ENCODE data around the gene IL36RN. TPM values are rescaled to one million over a fixed set of nuclear protein-coding genes. Genes with fewer than 3 reads are reported as not detected.
A peak's percentile ranks its signal among the peaks of the same experiment; 100 is the strongest.

IL36RN gene
- total RNA-seq, 1 experiment from 2014 or later, result not detected

DNA sequence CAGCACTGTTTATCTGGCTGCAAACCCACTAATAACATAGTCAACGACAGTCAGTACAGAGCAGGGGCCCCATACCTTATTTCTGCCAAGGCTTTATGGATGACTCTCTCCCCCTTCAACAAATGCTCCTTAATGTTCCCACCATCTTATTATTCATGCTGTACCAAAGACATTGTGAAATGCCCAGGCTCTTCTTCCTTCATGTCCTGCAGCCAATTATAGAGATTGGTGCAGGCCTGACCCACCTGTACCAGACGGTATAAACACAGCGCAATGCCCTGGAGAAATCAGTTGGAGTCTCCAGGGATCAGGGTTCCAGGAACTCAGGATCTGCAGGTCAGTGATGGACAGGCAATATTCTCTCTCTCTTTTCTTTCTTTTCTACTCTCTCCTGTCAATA, 8.7 kb downstream of the IL36RN start, which contains the start of gene IL1F10:
IL1F10 (plus strand) TSS at position 290 of the 400 bp plus-strand sequence. CDS start 4,769 bp downstream, outside the sequence.
- Histone ChIP-seq H3K9me3 (peaks cover 10% of the 10 kb centered on the region), H3K4me1 (peaks cover 29% of the 10 kb centered on the region), H3K27me3 (replicated peaks; ENCODE audit: control insufficient read depth, insufficient read depth, low read length) (no peaks in the 10 kb centered on the region), H3K36me3 (ENCODE audit: control insufficient read depth, insufficient read depth, low read length) (no peaks in the 10 kb centered on the region), H3K4me3 (ENCODE audit: low read depth, low read length) (no peak within 1 kb of the TSS)
- intact Hi-C loops (cut with micrococcal nuclease; ENCODE audit: unreplicated experiment), result no loop called here
- no peak for DNase-seq
- ChIA-PET POLR2A (no interaction called here), CTCF (interaction anchor here (0.6 kb wide), 1 partner anchor 168 kb away, joined by 4 read pairs; no protein-coding TSS in a partner anchor)
- TF ChIP-seq, protein P1, sequence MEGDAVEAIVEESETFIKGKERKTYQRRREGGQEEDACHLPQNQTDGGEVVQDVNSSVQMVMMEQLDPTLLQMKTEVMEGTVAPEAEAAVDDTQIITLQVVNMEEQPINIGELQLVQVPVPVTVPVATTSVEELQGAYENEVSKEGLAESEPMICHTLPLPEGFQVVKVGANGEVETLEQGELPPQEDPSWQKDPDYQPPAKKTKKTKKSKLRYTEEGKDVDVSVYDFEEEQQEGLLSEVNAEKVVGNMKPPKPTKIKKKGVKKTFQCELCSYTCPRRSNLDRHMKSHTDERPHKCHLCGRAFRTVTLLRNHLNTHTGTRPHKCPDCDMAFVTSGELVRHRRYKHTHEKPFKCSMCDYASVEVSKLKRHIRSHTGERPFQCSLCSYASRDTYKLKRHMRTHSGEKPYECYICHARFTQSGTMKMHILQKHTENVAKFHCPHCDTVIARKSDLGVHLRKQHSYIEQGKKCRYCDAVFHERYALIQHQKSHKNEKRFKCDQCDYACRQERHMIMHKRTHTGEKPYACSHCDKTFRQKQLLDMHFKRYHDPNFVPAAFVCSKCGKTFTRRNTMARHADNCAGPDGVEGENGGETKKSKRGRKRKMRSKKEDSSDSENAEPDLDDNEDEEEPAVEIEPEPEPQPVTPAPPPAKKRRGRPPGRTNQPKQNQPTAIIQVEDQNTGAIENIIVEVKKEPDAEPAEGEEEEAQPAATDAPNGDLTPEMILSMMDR (IDR thresholded peaks at IDR 0.05; ENCODE audit: insufficient read depth in 1 of 2, low read depth in 1 of 2, low read length in 1 of 2, severe bottlenecking in 1 of 2, unreplicated experiment in 1 of 2), result no peak
- peak within 1 kb of the TSS; percentile 54 for H3K4me3 Mint-ChIP-seq (ENCODE audit: unreplicated experiment)
- peaks cover 16% of the 10 kb centered on the region for H3K9me3 Mint-ChIP-seq (ENCODE audit: unreplicated experiment)
- peaks cover 21% of the 10 kb centered on the region for H3K4me1 Mint-ChIP-seq (ENCODE audit: low read depth, unreplicated experiment)
- no peaks in the 10 kb centered on the region for H3K27me3 Mint-ChIP-seq (ENCODE audit: insufficient read depth, unreplicated experiment)
- BruUV-seq (replicated peaks), result no TSS peak
- no peaks in the 10 kb centered on the region for H3K36me3 Mint-ChIP-seq (ENCODE audit: insufficient read depth, unreplicated experiment)
- no peak within 1 kb of the TSS for H3K27ac Mint-ChIP-seq (ENCODE audit: unreplicated experiment)

DNA sequence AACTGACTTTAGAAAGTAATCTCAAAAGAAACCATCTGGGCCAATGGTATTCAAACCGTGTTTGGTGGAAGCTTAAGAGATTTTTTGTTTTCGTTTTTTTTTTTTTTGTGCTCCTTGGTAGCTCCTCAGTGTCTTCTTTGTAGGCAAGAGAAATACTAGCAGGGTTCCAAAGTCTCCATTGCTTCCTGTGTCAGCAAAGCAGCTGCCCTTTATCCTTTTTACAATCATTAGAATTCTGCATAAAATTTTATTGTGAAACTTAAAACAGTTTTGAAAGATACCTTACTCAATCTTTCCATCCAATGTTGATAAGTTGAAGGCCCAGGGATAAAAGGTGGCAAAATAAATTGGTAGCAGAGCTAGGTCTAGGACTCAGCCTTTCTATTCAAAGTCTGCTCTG, 9.3 kb downstream of the IL36RN start:
- Mint-ChIP-seq H3K4me1 (ENCODE audit: low read depth, unreplicated experiment) (peaks cover 21% of the 10 kb centered on the region), H3K27me3 (ENCODE audit: insufficient read depth, unreplicated experiment) (no peaks in the 10 kb centered on the region), H3K27ac (ENCODE audit: unreplicated experiment) (no peak overlapping the region), H3K36me3 (ENCODE audit: insufficient read depth, unreplicated experiment) (no peaks in the 10 kb centered on the region), H3K9me3 (ENCODE audit: unreplicated experiment) (peaks cover 16% of the 10 kb centered on the region), H3K4me3 (ENCODE audit: unreplicated experiment) (no peak overlapping the region)
- Histone ChIP-seq H3K4me1 (peaks cover 29% of the 10 kb centered on the region), H3K4me3 (ENCODE audit: low read depth, low read length) (no peak overlapping the region), H3K9me3 (peaks cover 10% of the 10 kb centered on the region), H3K27me3 (replicated peaks; ENCODE audit: control insufficient read depth, insufficient read depth, low read length) (no peaks in the 10 kb centered on the region), H3K36me3 (ENCODE audit: control insufficient read depth, insufficient read depth, low read length) (no peaks in the 10 kb centered on the region)
- TF ChIP-seq, protein P1 (IDR thresholded peaks at IDR 0.05; ENCODE audit: insufficient read depth in 1 of 2, low read depth in 1 of 2, low read length in 1 of 2, severe bottlenecking in 1 of 2, unreplicated experiment in 1 of 2), result no peak
- POLR2A ChIA-PET, result no interaction called here
- intact Hi-C loops (cut with micrococcal nuclease; ENCODE audit: unreplicated experiment), result no loop called here
- CTCF ChIA-PET, result interaction anchor here (0.6 kb wide), 1 partner anchor 169 kb away, joined by 4 read pairs; no protein-coding TSS in a partner anchor
- BruUV-seq (replicated peaks), result no TSS peak
- no peak for DNase-seq

DNA sequence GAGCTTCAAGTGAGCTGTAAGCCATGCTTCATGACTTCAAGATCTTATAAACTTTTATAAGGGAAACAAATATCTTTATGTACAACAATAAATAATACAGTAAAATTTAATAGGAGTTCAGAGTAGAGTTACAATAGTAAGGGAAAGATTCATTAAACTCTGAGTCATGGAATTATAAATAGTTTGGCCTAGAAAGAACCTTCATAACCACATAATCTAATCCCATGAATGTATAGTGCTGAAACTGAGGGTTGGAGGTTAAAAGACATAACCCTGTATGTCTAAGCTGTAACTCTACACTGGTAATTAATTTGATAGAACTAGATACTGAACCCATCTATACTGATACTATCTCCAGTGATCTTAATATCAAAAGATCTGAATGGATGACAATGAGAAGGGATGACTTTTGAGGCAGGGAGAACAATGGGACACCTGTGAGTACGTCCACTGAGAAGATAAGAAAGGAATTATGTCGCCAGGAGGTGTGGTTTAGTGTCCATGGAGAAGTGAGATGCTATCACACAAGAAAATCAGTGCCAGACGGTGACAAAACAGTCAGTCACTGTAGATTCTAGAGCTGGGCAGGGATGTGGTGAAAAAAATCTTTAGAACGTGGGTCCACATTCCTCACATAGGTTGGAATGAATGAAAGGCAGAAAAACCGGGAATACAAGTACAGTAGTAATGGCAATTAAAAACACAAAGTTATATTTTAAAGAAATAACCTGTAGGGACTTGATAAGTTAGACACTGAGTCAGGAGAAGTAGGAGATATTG, 9.9 kb downstream of the IL36RN start:
- ChIA-PET CTCF (interaction anchor here (0.6 kb wide), 1 partner anchor 135 kb away, joined by 3 read pairs; no protein-coding TSS in a partner anchor), POLR2A (no interaction called here)
- peaks cover 16% of the 10 kb centered on the region for H3K9me3 Mint-ChIP-seq (ENCODE audit: unreplicated experiment)
- H3K27me3 ChIP-seq (replicated peaks; ENCODE audit: control insufficient read depth, insufficient read depth, low read length), result no peaks in the 10 kb centered on the region
- H3K36me3 Mint-ChIP-seq (ENCODE audit: insufficient read depth, unreplicated experiment), result no peaks in the 10 kb centered on the region
- peak overlapping the region; percentile 54 for H3K4me3 Mint-ChIP-seq (ENCODE audit: unreplicated experiment)
- H3K36me3 ChIP-seq (ENCODE audit: control insufficient read depth, insufficient read depth, low read length), result no peaks in the 10 kb centered on the region
- H3K9me3 ChIP-seq, result peaks cover 10% of the 10 kb centered on the region
- DNase-seq, result peak; percentile 60 to 70
- H3K27me3 Mint-ChIP-seq (ENCODE audit: insufficient read depth, unreplicated experiment), result no peaks in the 10 kb centered on the region
- H3K27ac Mint-ChIP-seq (ENCODE audit: unreplicated experiment), result peak overlapping the region; percentile 86
- BruUV-seq (replicated peaks), result no TSS peak
- TF ChIP-seq, protein P1 (IDR thresholded peaks at IDR 0.05; ENCODE audit: insufficient read depth in 1 of 2, low read depth in 1 of 2, low read length in 1 of 2, severe bottlenecking in 1 of 2, unreplicated experiment in 1 of 2), result no peak
- H3K4me1 Mint-ChIP-seq (ENCODE audit: low read depth, unreplicated experiment), result peaks cover 21% of the 10 kb centered on the region
- H3K4me1 ChIP-seq, result peaks cover 29% of the 10 kb centered on the region
- no peak overlapping the region for H3K4me3 ChIP-seq (ENCODE audit: low read depth, low read length)
- intact Hi-C loops (cut with micrococcal nuclease; ENCODE audit: unreplicated experiment), result no loop called here

Measured in Caco-2 (cell line).